ENCODE results near the gene TRAF7. TPM values are rescaled to one million over a fixed set of nuclear protein-coding genes. Genes with fewer than 3 reads are reported as not detected.
"Not testable (repeated sequence)": the region's sequence is repeated elsewhere in the genome, so short reads cannot be mapped to it uniquely, and the experiment has no call there.

Gene TRAF7
- total RNA-seq, 1 experiment from 2014 or later = 111 TPM

DNA sequence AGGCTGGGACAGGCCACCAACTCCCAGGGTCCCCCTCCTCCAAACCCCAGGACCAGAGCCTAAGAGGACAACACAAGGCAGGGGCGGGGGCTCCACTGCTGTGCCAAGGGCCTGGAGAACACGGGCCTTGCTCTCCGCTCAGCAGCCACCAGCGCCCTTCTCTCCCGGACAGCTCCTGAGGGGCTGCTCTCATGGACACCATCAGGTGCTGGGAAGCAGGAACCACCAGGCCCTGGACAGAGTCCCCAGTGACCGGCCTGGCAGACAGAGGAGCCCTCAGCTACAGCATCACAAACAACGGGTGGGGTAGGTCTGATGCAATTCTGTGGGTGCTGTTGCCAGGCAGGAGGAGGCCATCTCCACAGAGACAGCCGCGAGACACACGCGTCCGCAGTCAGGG is 21.8 kb upstream of the TRAF7 start:
- H3K4me3 ChIP-seq, H3K9me3 ChIP-seq, DNase-seq, H3K36me3 ChIP-seq, H3K27me3 ChIP-seq: not testable (repeated sequence)

DNA sequence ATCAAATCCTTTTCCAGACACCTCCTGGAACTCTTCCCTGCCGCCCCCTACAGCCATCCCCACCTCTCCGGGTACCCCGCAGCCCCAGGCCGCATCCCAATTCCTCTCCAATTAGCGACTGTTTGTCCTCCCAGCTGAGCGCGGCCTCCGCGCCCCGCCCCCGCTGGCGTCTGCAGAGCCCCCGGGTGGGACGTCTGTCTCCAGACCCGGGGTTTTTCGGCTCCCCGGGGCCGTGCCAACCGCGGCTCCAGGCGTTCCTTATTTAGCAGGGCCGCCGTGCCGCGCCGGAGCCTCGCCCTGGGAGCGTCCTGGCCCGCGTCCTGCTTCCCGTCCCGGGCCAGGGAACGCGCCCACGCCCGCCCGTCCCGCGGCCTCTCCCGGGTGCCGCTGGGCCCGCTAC is 20.5 kb upstream of the TRAF7 start:
- H3K4me3 ChIP-seq = peak overlapping the region; percentile 67
- DNase-seq, H3K27me3 ChIP-seq, H3K9me3 ChIP-seq, H3K36me3 ChIP-seq: not testable (repeated sequence)

DNA sequence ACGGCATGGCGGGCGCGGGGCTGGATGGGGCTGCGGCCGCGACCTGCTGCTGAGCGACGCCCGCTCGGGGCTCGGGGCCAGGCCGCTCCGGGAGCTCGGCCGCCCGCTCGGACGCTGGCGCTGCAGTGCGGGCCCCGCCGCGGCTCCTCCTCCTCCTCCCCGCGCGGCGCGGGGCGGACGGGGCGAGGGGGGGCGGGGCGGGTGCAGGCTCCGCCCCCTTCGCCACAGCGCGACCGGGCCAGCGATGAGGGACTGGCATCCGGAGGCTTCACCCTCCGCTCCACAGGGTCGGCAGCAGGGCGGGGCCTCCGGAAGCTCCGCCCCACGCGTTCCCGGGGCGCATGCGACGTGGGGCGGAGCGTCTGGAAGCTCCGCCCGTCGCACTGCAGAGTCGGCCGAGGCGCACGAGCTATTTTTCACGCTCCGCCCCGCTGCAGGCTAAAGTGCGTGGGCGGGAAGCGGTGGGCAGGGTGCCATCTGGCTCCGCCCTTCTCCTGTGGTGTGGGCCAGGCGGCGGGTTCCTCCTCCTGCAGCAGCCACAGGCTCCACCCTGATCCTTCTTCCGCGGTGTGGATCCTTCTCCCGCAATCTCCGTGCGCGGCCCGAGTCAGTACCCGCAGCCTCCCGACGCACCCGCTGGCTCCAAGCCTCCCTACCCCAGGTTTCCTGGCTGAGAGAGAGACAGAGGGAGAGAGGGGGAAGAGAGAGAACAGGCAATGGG is 19.7 kb upstream of the TRAF7 start, which contains the start of gene PKD1:
TSS of gene PKD1 (minus strand) at position 129 of the 721 bp plus-strand sequence. CDS start 209 bp downstream, outside the sequence.
- H3K4me3 ChIP-seq = peak within 1 kb of the TSS; percentile 67
- DNase-seq = peak; percentile 96
- H3K9me3 ChIP-seq, H3K27me3 ChIP-seq, H3K36me3 ChIP-seq: not testable (repeated sequence)

DNA sequence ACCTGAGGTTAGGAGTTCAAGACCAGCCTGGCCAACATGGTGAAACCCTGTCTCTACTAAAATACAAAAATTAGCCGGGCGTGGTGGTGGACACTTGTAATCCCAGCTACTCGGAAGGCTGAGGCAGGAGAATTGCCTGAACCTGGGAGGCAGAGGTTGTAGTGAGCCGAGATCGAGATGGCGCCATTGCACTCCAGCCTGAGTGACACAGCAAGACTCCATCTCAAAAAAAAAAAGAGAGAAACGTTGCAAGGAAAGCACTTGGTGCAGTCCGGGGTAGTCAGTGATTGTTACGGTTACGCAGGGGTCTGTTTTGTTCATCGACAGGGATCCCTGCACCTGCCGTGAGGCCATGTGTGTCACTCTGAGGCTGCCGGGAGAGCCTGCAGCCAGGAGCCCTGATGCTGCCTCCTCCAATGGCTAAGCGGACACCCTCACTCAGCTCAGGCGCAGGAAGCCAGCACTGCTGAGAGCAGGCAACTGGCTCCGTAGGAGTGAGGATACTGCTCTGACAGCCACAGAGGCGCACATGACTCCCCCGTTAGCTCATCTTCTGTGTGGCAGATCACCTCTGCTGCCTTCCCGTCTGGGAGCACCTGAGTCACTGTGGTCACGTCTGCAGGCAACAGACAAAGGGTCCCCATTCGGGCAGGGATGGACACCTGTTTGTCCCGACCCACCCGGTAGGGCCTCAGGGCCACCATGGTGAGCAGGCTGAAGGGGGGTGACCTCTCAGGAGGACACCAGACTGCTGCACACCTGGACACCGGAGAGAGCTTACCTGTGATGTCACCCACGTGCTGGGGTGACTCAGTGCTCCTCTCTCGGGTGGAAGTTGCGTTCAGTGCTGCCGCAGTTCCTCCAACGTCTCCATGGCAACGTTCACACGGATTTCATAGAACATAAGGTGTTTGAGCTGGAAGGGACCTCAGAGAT is 12.4 kb upstream of the TRAF7 start:
- Histone ChIP-seq H3K36me3 (peaks cover 2% of the 10 kb centered on the region; the same call in 1 of the 2 replicates), H3K4me3 (no peak overlapping the region), H3K9me3 (no peaks in the 10 kb centered on the region), H3K27me3 (no peaks in the 10 kb centered on the region)
- DNase-seq = no peak

DNA sequence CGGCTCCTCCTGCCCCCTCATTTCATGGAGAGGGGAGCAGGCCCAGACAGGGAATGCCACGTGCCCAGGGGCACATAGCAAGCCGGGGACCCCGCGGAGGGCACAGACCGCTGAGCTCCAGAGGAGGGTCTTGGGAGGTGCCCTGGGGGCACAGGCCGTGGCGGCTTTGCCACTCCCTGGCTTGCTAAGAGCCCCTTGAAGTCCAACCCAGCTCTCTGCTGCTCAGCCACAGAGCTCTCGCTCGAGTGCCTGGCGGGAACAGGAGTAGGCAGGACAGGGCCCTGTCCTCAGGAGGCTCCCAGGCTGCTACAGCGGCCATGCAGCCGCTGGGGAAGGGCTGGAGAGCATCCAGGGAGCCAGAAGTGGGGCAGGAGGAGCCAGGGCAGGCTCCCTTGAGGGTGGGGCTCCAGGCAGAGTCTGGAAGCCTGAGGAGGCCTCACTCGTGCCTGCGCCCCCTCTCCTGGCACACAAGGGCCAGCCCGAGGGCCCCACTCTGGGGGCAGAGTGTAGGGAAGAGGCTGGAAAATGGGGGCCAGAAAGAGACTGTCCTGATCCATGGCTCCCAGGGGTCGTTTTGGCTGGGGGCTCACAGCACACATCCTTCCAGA is 11.6 kb upstream of the TRAF7 start:
- no peak for DNase-seq
- Histone ChIP-seq H3K4me3 (no peak overlapping the region), H3K9me3 (no peaks in the 10 kb centered on the region), H3K36me3 (peaks cover 3% of the 10 kb centered on the region; the same call in 1 of the 2 replicates), H3K27me3 (no peaks in the 10 kb centered on the region)

DNA sequence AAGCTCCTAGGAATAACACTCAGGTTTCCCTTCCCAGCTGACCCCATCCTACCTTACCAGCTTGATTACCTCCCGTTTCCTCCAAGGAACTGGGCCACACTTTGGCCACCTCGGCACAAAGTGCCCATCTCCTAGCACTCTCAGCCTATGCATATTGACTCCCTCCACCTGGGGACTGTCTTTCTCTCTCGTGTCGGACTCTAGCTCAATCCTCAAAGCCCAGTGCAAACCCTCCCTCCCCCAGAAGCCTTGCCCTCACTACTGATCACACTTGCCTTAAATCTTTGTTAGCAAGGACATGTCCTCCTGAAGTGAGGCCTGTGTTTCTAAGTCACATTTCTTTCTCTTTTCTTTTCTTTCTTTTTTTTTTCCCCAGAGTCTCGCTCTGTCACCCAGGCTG is 9.7 kb upstream of the TRAF7 start:
- Histone ChIP-seq H3K9me3 (no peaks in the 10 kb centered on the region), H3K27me3 (no peaks in the 10 kb centered on the region), H3K36me3 (peaks cover 3% of the 10 kb centered on the region; the same call in 1 of the 2 replicates), H3K4me3 (no peak overlapping the region)
- DNase-seq = no peak

DNA sequence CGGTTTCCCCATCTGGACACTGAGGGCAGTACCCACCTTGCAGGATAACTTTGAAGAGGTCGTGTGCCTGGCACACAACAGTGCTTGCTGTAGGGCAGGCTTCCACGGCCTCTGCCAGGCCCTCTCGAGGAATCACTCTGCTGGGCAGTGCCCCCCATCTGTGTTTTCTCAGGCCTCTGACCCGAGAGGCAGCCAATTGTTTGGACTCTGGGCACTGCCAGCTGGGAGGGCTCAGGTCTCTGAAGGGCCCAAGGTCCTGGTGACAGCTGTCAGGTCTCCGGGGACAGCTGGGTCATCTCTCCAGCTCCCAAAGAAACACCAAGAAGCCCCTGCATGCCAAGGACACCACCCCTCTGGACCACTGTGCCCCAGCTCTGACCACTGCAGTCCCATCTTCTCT is 8.2 kb upstream of the TRAF7 start:
- DNase-seq = no peak

DNA sequence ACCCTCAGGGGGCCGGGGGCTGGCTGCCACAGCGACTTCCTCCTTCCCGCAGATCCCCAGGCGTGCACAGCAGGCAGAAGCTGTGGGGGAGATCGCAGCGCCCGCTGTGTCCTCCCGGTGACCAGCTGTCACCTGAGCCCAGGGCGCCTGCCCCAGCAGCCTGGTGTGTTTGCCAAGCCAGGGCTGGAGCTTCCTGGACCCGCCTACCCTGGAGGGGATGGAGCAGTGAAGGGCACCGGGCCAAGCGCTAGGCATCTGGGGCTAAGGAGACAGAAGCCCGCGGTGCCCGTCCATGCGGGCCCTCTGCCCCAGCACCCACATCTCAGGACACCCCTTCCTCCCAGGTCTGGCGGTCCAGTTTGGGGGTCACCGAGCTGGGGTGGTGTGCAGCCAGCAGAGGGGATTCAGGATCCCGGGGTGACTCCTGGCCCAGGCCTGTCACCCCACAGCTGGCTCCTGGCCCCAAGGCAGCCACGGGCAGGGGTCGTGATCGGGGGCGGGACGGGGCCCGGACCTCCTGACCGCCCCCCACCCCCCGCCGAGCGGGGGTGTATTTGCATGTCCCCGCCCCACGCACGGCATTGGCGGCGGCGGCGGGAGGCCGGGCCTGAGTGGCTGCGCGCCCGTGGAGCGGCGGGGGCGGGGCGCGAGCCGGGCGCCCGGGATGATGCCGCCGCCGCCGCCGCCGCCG is 7.5 kb upstream of the TRAF7 start, which contains the start of gene RAB26:
TSS of gene RAB26 (plus strand) at position 645 of the 691 bp plus-strand sequence. CDS start 159 bp downstream, outside the sequence.
- peak; percentile 68 for DNase-seq
- Histone ChIP-seq H3K36me3 (peaks cover 21% of the 10 kb centered on the region), H3K9me3 (no peaks in the 10 kb centered on the region), H3K4me3 (no peak within 1 kb of the TSS), H3K27me3 (no peaks in the 10 kb centered on the region)

More for the DNA sequence above, 8.2 kb upstream of the TRAF7 start:
- Histone ChIP-seq H3K27me3 (no peaks in the 10 kb centered on the region), H3K36me3 (peaks cover 15% of the 10 kb centered on the region), H3K9me3 (no peaks in the 10 kb centered on the region), H3K4me3 (no peak overlapping the region)

DNA sequence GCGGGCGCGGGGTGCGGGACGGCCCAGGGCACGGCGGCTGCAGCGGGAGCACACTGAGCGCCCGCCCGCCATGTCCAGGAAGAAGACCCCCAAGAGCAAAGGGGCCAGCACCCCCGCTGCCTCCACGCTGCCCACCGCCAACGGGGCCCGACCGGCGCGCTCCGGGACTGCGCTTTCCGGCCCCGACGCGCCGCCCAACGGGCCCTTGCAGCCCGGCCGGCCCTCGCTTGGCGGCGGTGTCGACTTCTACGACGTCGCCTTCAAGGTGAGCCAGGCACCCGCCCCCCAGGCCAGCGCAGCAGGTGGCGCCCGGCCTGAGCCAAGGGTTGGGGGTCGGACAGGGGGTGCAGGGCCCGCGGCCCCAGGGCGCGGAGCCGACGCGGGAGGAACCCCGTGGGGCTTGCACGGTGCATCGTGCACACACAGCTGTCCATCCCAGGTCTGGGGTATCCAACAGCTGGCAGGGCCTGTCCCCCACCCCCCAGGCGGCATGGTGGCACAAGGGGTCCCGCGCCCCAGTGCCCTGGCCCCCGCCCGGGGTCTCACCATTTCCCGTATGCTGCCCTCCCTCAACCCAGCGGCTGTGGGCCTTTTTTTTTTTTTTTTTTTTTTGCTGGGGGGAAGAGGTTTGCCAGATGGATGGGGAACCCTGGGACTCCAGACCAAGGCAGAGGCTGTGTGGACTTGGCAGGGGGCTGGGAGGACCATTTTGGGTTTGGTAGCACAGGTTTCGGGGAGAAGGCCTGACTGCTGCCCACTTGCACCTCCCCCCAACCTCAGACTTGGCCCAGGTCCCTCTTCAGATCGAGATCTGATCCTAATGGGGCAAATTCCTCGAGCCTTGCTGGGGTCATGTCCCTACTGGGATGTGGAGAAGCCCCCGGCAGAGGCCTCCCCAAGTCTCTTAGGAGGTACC is 6.6 kb upstream of the TRAF7 start:
- Histone ChIP-seq H3K36me3 (peaks cover 30% of the 10 kb centered on the region), H3K4me3 (no peak overlapping the region), H3K9me3 (no peaks in the 10 kb centered on the region), H3K27me3 (no peaks in the 10 kb centered on the region)
- peak; percentile 37 for DNase-seq

DNA sequence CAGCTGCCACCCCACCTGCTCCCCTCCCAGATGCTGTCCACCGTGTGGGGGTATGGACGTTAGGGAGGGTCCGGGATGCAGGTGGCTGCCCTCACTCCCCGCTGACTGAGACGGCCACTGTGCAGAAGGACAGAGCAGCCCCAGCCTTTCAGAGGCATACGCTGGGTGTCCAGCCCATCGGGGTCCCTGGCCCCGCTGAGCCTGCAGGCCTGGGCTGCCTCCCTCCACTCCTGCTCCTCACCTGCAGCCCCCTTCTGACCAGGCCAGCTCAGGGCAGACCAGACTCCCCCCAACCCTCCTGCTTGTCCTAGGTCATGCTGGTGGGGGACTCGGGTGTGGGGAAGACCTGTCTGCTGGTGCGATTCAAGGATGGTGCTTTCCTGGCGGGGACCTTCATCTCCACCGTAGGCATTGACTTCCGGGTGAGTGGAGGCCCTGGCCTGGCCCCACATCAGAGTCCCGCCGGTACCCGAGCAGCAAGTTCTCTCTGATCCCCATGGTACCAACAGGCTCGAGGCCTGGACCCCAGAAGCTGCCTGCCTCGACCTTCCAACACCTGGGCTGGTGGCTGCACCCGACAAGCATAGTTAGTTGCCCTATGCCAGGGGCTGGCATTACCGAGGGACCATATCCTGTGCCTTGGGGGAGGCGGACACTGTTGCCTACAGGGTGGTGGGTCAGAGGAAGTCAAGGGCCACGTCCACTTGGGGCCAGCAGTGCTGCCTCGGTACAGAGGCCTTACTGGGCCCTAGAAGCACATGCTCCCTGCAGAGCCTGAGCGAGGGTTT is 5.8 kb upstream of the TRAF7 start:
- Histone ChIP-seq H3K27me3 (no peaks in the 10 kb centered on the region), H3K9me3 (no peaks in the 10 kb centered on the region), H3K4me3 (no peak overlapping the region), H3K36me3 (peaks cover 38% of the 10 kb centered on the region)
- DNase-seq = peak; percentile 65

DNA sequence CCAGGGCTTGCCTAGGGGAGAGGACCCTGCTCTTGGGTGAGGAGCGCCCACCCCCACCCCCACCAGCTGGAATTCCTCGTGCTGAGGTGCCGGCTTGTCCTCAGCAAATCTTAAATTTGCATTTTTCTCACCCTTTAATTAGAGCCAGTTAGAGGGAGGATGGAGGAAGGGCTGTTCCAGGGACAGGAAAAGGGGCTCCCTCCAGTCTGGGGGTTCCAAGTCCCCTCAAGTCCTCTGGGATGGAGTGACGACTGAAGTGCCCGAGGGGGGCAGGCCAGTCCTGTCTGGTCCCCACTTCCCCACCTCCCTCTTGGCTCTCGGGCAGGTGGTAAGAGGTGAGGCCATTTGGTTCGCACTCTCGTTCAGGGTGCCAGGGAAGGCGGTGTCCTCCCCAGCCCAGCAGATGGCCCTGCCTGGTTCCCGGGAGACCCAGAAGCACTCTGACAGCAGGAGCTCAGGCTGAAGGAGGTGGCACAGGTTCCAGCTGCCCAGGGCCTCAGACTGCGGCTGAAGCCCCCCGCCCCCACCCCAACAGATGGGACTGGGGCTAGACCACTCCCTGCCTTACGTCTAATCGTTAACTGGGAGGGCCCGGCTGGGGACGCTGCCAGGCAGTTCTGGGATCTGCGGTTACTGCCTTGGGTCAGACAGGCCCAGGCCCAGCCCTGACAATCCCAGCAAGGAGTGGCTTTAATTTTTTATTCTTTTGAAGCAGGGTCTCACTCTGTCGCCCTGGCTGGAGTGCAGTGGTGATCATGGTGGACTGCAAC is 5.0 kb upstream of the TRAF7 start:
- H3K36me3 ChIP-seq = peaks cover 41% of the 10 kb centered on the region
- no peak overlapping the region for H3K4me3 ChIP-seq
- peak; percentile 93 for DNase-seq
- H3K27me3 ChIP-seq = no peaks in the 10 kb centered on the region
- no peaks in the 10 kb centered on the region for H3K9me3 ChIP-seq

DNA sequence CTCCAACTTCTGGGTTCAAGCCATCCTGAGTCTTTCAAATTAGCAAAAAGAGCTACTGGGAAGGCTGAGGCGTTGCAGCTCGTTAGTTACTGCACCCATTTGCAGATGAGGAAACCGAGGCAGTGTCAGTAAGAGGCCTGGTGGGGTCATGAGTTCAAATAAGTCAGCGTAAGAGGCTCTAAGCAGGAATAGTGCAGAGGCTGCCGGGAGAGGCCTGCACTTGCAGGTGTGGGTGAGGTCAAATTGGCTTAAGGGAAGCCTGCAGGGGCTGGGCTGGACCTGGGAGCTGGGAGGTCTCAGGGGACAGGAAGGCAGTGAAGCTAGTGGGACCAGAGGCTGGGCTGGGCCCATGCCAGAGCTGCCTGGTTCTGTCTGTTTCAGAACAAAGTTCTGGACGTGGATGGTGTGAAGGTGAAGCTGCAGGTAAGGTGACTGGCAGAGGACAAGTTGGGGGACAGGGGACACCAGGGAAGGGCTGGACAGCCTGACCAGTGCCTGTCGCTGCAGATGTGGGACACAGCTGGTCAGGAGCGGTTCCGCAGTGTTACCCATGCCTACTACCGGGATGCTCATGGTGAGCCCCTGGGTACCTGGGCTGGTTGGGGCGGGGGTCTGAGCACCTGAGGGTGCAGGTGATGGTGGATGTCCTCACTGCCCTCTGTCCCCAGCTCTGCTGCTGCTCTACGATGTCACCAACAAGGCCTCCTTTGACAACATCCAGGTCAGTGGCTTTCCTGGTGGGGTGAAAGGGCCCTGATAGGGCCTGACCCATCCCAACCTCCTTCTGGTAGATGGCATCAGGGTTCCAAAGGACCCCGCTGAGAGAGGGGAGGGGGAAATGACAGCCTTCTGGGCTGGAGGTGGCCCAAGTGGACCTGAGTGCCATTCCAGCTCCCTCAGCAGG is 4.1 kb upstream of the TRAF7 start:
- Histone ChIP-seq H3K9me3 (no peaks in the 10 kb centered on the region), H3K27me3 (no peaks in the 10 kb centered on the region), H3K4me3 (peak overlapping the region; percentile 92), H3K36me3 (peaks cover 46% of the 10 kb centered on the region)
- peak; percentile 61 for DNase-seq

DNA sequence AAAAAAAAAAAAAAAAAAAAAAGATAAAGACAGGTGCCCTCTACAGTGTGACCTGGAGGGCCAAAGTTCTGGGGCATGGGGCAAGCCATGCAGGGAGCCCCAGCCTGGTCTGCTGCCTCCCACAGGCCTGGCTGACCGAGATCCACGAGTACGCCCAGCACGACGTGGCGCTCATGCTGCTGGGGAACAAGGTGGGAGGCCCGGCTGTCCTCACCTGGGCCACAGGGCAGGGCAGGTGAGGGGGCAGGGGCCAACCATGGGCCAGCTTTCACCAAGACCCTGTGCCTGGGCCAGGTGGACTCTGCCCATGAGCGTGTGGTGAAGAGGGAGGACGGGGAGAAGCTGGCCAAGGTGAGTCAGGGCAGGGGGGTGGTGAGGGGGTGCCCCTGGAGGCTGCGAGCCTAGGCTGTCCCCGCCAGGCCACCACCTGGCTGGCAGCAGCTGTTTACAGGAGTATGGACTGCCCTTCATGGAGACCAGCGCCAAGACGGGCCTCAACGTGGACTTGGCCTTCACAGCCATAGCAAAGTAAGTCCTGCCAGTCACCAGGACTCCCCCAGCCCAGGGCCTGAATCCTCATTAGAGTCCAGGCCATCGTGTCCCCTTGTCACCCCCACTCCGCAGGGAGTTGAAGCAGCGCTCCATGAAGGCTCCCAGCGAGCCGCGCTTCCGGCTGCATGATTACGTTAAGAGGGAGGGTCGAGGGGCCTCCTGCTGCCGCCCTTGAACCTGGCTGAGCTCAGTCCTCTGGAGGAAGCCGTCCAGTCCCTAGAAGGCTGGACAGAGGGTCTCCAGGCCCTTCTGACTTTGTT is 2.7 kb upstream of the TRAF7 start:
- peak; percentile 75 for DNase-seq
- Histone ChIP-seq H3K27me3 (no peaks in the 10 kb centered on the region), H3K9me3 (no peaks in the 10 kb centered on the region), H3K4me3 (peak overlapping the region; percentile 92), H3K36me3 (peaks cover 56% of the 10 kb centered on the region)
